ENCODE data around the gene FMO5. TPM values are rescaled to one million over a fixed set of nuclear protein-coding genes. Genes with fewer than 3 reads are reported as not detected.

Gene FMO5
- polyA plus RNA-seq, 1 donor from 2014 or later, result not detected

DNA sequence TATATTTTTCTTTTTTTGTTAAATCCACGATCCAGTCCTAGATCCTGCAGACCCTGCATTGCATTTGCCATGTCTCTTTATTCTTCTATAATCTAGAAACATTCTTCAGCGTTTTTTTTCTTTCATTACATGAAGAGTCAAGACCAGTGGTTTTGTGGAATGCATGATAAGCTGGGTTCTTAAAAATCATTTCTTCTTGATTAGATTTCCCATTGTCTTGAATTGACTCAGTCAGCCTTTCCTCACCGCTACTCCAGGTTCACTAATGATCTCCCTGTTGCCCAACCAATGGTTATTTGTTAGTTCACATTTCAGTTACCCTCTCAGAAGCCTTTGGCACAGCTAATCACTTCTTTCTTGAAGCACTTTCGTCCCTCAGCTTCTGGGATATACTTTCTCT, 42.6 kb upstream of the FMO5 start:
- Histone ChIP-seq H4K20me1 (ENCODE audit: insufficient read depth) (no peaks in the 10 kb centered on the region), H3K27me3 (ENCODE audit: insufficient read depth, low read depth, low read length) (no peaks in the 10 kb centered on the region), H3K9me3 (ENCODE audit: low read length) (no peaks in the 10 kb centered on the region), H3K4me3 (ENCODE audit: low read length) (no peak overlapping the region), H3K36me3 (ENCODE audit: insufficient read depth, low read length) (no peaks in the 10 kb centered on the region), H3K4me2 (ENCODE audit: low read length) (no peak overlapping the region), H3F3A (ENCODE audit: insufficient read depth, low read length, poor library complexity, severe bottlenecking) (no peaks in the 10 kb centered on the region), H3K9ac (ENCODE audit: low read length) (no peak overlapping the region), H3K9me2 (ENCODE audit: insufficient read depth, low read length) (no peaks in the 10 kb centered on the region), H3K79me2 (replicated peaks; ENCODE audit: insufficient read depth, low read length) (no peaks in the 10 kb centered on the region), H2AFZ (ENCODE audit: low read depth, low read length) (no peak overlapping the region), H3K27ac (ENCODE audit: low read length) (no peak overlapping the region)
- TF ChIP-seq CTCF (IDR thresholded peaks at IDR 0.05; ENCODE audit: poor library complexity, severe bottlenecking) (no peak), MXI1 (conservative IDR thresholded peaks at IDR 0.05; ENCODE audit: poor library complexity, severe bottlenecking) (no peak), REST (IDR thresholded peaks at IDR 0.05; ENCODE audit: borderline replicate concordance) (no peak), EZH2 (IDR thresholded peaks at IDR 0.05; ENCODE audit: borderline replicate concordance, insufficient read depth, low read length, poor library complexity, severe bottlenecking) (no peak), SMC3 (conservative IDR thresholded peaks at IDR 0.05; ENCODE audit: poor library complexity) (no peak)

GRCh38 chr1:147266381-147266780, 41.2 kb upstream of the FMO5 start:
- Histone ChIP-seq H3K4me3 (ENCODE audit: low read length) (no peak overlapping the region), H2AFZ (ENCODE audit: low read depth, low read length) (no peak overlapping the region), H3K9me2 (ENCODE audit: insufficient read depth, low read length) (no peaks in the 10 kb centered on the region), H3K9me3 (ENCODE audit: low read length) (no peaks in the 10 kb centered on the region), H4K20me1 (ENCODE audit: insufficient read depth) (no peaks in the 10 kb centered on the region), H3K4me2 (ENCODE audit: low read length) (no peak overlapping the region), H3F3A (ENCODE audit: insufficient read depth, low read length, poor library complexity, severe bottlenecking) (no peaks in the 10 kb centered on the region), H3K27ac (ENCODE audit: low read length) (no peak overlapping the region), H3K27me3 (ENCODE audit: insufficient read depth, low read depth, low read length) (no peaks in the 10 kb centered on the region), H3K36me3 (ENCODE audit: insufficient read depth, low read length) (no peaks in the 10 kb centered on the region), H3K79me2 (replicated peaks; ENCODE audit: insufficient read depth, low read length) (no peaks in the 10 kb centered on the region), H3K9ac (ENCODE audit: low read length) (no peak overlapping the region)
- no peak for TF ChIP-seq POLR2AphosphoS5 (IDR thresholded peaks at IDR 0.05)
- no peak for TF ChIP-seq EP300 (conservative IDR thresholded peaks at IDR 0.05; ENCODE audit: poor library complexity, severe bottlenecking)
- no peak for TF ChIP-seq RAD21 (conservative IDR thresholded peaks at IDR 0.05)
- TF ChIP-seq EZH2 (IDR thresholded peaks at IDR 0.05; ENCODE audit: borderline replicate concordance, insufficient read depth, low read length, poor library complexity, severe bottlenecking), result no peak
- no peak for TF ChIP-seq MXI1 (conservative IDR thresholded peaks at IDR 0.05; ENCODE audit: poor library complexity, severe bottlenecking)
- TF ChIP-seq CTCF (IDR thresholded peaks at IDR 0.05; ENCODE audit: poor library complexity, severe bottlenecking), result no peak
- TF ChIP-seq TAF1 (IDR thresholded peaks at IDR 0.05; ENCODE audit: low read depth), result no peak
- no peak for TF ChIP-seq REST (IDR thresholded peaks at IDR 0.05; ENCODE audit: borderline replicate concordance)
- no peak for TF ChIP-seq SMC3 (conservative IDR thresholded peaks at IDR 0.05; ENCODE audit: poor library complexity)
